ENCODE measurements around the gene LFNG.

DNA sequence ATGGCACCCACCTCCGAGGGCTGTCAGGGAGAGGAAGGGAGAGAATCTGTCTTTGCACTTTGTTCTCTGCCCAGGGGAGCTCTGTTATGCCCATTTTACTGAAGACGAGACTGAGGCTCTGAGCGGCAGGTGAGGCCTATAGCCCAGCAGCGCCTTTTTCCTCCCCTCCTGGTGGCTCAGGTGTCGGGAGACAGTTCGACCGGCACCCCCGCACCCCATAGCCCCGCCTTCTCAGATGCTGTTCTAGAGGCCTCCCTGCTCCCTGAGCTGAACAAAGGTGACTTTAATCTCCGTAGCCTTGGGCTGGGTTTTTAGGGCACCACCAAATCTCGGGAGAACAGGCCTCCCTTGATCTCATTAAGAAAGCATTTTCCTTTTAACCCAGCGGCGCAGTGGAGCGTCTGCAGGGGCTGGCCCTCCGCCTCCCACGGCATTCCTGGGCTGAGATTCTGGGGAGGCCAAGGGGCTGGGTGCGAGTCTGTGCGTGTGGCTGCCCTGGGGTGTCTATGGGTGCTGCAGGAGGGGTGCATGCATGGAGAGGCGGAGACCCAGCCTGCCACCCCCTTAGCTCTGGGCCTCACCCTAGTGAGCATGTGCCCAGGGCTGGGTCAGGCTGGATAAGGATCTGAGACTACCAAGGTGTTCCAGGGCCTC, 3.3 kb downstream of the LFNG start:
- TF ChIP-seq ARNT (IDR thresholded peaks at IDR 0.05) (no peak), ZNF384 (IDR thresholded peaks at IDR 0.05) (no peak), BHLHE40 (IDR thresholded peaks at IDR 0.05; ENCODE audit: borderline replicate concordance) (no peak), SUZ12 (IDR thresholded peaks at IDR 0.05) (no peak), HDGF (IDR thresholded peaks at IDR 0.05; ENCODE audit: borderline replicate concordance) (no peak), FOXK2 (IDR thresholded peaks at IDR 0.05) (no peak), ELF4 (IDR thresholded peaks at IDR 0.05) (no peak), FOXM1 (IDR thresholded peaks at IDR 0.05; ENCODE audit: borderline replicate concordance) (no peak)
- TF ChIP-seq, protein P1, sequence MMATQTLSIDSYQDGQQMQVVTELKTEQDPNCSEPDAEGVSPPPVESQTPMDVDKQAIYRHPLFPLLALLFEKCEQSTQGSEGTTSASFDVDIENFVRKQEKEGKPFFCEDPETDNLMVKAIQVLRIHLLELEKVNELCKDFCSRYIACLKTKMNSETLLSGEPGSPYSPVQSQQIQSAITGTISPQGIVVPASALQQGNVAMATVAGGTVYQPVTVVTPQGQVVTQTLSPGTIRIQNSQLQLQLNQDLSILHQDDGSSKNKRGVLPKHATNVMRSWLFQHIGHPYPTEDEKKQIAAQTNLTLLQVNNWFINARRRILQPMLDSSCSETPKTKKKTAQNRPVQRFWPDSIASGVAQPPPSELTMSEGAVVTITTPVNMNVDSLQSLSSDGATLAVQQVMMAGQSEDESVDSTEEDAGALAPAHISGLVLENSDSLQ (IDR thresholded peaks at IDR 0.05), result no peak

All from HEK293T (cell line).